HG03460 (cell line): Measurements from ENCODE around the gene PRKAG2.
A peak's percentile ranks its signal among the peaks of the same experiment; 100 is the strongest.

Experiments used
- ATAC-seq: cut with Tn5 transposase; IDR thresholded peaks from one replicate; pipeline ENCODE4 v1.9.1; 2021; ENCODE audit not compliant: unreplicated experiment

PRKAG2 gene

DNA sequence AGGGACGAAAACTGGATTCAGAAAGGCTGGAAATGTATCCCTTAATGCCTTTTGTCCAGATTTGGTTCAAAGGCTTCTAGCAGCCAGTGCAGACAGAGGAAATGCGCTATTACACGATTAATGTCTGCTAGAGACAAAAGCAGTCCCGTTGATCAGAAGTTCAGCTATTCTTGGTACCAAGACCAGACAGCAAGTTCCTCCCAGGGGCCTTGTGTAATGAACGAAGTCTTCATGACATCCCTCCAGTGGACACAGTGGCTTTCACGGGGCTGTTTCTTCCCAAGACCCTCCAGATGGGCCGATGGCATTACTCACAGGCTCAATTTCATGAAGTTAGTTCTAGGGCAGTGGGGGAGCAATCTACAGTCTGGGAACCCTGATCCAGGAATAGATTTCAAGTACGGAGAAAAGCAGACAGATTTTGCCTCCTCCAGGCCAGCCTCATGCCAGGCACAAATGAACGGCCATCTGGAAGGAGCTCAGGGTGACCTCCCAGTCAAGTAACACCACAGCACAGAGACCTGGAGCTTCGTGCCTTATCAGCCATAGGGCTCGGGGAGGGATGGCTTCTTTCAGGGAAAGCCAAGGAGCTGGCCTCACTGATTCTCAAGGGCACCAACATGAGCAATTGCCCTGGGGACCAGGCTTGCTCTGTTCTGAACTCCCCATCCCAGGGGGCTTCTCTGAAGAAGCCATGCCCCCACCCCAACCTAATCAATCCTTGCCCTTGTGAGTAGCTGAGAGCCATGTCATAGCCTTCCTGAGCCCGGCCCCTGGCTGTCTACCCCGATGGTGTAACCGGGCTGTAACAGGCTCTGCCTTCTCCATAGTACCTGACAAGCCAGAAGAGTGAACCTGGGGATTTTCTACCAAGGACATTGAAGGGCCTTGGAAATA lies 101.1 kb downstream of the PRKAG2 start:
- no peak for ATAC-seq

DNA sequence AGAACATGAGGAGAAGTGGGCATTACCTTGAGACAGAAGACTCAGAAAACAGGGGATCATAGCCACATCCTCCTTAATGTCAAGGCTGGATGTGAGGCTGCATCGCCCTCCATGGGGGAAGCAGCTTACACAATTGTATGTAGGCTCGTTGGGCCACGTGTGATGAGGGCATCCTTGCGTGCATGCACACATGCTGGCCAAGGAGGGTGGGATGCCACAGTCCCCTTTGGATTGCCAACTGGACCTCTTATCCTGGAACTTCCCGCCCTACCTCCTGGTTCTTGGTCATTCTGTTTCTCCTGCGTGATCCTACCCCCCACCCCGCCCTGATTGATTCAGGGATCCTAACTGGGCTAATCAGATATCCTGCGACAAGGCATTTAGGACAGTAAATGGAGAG lies 102.0 kb downstream of the PRKAG2 start:
- no peak for ATAC-seq

DNA sequence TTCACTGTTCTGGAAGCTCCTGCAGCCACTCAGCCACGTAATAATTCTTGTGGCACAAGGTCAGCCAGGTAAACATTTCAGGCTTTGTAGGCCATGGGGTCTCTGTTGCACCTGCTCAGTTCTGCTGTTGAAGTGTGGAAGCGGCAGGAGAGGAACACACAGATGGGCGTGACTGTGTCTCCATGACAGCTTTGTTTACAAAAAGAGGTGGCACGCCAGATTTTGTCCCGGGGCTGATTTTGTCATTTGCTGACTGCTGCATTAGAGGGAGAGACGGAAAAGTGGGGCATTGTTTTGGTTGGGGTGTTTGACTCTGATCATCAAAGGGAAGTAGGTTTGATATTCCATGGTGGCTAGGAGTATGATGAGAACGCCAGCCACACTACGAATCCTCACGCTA lies 103.1 kb downstream of the PRKAG2 start:
- no peak for ATAC-seq

DNA sequence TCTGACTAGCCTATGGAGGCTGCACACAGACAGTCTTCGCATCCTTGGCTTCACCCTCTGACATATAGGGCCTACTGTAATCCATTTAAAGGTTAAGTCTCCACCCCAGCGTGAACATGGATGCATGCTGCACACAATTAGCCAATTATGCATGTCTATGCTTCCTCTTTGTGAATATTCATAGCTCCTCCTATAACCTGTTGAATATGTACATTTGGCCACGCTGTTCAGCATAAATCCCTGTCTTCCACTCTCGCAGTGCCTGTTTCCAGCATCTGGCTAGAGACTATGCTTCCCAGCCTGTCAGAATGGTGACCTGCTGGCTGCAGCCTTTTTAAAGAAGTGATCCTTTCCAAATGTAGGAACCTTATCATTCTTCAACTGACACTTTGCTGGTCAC lies 106.7 kb downstream of the PRKAG2 start:
- ATAC-seq, result no peak

DNA sequence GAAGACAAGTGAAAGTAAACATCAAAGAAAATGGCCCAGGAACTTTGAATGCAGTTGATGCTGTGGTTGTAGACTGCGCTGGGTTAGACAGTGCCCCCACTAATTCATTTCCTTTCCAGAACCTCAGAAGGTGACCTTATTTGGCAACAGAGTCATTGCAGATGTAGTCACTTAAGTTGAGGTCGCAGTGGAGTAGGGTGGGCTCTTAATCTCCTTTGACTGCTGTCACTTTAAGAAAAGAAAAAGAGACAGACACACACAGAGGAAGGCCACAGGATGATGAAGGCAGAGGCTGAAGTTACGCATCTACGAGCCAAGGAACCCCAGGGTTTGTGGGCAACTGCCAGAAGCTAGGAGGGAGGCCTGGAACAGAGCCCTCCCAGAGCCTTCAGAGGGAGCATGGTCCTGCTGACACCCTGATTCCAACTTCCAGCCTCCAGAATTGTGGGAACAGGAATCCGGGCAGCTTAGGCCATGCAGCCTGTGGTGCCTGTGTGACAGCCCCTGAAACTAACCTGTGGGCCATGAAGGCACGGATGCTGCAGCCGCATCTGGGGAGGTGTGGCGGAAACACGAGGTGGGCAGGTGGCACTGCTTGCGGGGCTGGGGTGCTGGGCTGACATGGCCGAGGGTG lies 107.6 kb downstream of the PRKAG2 start:
- ATAC-seq, result peak; percentile 72

DNA sequence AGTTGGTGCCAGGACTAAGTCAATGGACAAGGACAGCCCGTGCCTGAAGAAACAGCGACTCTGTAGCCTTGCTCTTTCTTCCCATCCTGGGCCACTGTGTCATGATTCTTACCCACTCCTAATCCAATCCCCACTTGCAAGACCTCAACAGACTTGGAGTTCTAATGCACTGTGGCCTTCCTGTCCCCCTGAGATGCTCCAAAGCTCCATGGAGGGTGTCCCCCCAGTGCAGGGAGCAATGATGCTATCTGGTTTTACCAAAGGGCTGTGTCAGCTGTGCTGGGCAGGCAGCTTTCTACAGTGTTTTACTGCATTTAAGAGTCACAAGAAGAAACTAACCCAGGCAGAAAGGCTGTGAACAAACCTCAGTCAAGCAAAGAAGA lies 108.1 kb downstream of the PRKAG2 start:
- ATAC-seq, result no peak

DNA sequence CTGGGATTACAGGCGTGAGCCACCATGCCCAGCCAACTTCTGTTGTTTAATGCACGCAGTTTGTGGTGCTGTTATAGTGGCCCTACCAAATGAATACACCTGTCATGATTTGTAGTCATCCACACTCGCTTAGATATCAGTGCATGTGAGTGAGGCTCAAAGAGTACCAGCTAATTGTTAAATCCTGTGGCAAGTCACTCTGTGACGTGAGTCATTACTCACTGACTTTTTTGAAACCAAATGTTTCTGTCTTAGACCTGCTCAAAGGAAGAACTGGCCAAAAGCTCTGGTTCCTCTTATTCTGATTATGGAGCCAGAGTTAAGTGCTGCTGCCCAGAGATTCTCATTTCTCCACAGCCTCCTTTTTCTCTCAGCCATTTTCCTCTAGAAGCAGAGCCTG lies 109.4 kb downstream of the PRKAG2 start:
- no peak for ATAC-seq

DNA sequence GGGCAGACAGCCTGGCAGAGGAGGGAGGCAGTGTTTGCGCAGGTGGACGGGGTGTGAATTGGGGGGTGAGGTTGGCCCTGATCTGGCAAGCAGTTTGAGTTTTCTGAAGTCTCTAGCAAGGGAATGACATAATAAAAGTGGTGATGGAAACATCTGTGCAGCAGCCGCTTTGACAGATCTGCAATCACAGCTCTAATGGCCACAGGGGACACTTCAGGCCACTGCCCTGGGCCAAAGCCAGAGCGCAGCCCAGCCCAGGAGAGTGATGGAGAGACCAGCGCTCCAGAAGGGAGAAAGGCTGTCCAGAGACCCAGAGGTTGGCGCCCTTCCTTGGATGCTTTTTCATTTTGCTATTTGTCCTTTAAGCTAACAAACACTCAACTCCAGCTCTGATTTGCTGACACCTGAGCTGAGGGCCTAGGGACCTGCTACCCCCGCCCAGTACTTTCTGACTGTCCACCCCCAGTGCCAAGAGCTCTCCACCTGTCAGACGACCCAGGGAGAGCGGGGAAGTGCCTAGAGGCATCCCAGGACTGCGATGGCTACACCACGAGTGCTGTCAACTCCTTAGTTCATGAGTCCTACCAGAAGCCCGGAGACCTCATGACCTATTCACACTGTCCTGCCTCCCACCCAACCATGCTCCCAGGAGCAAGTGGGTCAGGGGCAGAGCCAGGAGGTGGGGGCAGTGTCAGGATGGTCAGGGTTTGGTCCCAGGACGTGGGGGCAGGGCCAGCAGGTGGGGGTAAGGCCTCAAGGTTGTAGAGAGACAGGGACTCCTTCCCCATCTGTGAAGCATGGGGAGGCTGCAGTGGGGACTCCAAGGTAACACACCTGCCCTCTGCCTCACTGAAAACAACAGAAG lies 112.6 kb downstream of the PRKAG2 start:
- no peak for ATAC-seq

DNA sequence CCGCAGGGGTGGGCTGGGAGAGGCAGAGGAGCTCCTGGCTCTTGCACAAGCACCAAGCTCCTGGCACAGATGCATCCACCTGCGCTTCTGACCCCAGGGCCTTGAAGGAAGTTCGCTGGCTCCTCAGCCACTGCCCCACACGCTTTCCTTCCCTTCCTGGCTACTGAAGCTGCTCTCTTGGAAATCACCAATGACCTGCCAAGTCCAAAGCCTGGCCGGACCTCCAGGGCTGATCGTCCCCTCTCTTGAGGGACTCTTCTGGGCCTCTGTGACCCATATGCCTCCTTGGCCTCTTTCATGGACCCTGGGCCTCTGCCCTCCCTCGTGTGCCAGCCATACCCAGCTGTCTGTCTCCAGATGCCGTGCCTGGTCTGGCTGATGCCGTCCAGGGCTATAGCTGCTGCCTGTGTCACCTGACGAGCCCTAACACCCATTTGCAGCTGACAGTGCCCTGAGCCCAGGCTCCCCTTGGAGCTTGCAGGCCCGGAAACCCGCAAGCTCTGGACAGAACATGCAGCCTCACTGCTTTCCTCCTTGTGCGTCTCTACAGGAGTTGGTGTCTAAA lies 113.4 kb downstream of the PRKAG2 start:
- no peak for ATAC-seq

DNA sequence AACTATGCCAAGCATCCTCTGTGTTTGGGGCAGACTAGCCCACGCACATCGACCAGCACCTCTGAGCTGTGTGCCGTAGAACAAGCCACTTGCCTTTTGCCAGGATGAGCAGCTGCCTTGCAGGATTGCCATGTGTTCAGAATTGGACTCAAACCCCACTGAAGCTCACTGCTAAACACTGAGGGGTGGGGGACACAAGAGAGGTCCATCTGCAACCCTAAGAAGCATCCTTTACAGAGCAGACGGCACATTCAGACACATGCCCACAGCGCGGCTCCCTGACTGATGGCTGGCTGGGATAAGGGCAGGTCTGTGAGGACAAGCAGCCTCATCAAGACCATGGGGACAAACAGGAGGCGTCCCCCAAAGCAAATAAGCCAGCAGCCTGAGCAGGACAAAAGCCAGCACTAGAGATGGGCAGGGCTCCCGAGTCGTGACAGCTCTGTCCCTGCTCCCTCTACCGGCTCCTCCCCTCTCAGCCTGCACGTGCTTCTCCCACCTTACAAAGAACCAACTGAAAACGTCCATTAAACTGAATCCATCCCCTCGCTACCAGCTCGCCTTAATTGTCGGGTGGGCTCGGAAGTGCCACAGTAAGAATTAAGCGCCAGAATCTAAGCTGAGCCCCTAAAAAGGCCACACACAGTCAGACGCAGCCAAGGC lies 114.2 kb downstream of the PRKAG2 start:
- ATAC-seq, result no peak

DNA sequence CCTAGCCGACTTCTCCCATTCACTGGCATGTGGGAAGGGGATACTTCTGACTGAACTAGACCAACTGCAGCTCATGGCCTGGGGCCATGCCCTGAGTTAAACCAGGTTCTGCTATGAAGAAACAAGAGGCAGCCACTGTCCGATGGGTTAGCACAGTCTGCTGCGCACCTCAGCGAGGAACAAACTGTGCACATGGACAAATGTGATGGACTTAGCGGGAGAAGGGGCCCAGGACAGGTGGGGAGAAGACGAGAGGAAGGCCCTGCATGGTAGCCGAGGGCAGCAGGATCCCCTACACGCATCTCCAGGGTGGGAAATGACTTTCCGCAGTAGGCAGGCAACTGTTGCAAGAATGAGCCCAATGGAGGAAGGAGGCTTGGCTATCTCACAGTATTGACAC lies 115.0 kb downstream of the PRKAG2 start:
- no peak for ATAC-seq

DNA sequence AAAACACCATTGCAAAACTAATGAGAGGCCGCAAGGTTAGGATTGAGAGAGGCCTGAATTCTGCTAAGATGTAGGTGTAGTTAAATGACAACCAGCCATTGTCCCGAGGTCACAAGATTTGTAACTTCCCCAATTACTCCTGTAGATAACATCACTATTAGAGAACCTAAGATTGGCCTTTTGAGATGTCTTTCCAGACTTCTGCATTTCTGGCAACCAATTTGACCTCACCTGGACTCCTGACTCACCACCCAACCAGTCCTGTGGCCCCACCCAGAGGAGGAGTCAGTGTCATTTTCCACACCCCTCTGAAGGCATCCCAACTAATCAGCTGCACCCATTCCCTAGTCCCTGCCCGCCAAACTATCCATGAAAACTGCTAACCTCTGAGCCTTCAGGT lies 115.7 kb downstream of the PRKAG2 start:
- no peak for ATAC-seq

DNA sequence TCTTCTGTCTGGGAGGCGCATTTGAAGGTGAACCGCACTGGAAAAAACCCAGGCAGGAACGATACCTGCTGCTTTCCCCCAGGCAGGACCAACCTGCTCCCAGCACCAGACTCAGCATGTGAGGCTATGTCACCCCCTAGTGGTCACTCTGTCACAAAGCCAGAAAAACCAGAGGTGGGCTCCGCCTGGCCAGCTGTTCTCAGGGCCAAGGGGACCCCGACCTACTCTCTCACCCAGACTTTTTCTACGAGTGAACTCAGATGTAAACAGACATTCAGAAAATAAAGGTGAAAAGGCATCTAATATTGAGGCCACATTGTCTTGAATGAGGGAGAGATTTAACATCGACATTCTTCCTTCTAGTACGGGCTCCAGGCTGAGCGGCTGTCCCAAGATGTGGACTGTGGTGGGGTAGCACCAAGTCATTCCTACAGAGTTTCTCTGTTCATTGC lies 117.3 kb downstream of the PRKAG2 start:
- ATAC-seq, result no peak

DNA sequence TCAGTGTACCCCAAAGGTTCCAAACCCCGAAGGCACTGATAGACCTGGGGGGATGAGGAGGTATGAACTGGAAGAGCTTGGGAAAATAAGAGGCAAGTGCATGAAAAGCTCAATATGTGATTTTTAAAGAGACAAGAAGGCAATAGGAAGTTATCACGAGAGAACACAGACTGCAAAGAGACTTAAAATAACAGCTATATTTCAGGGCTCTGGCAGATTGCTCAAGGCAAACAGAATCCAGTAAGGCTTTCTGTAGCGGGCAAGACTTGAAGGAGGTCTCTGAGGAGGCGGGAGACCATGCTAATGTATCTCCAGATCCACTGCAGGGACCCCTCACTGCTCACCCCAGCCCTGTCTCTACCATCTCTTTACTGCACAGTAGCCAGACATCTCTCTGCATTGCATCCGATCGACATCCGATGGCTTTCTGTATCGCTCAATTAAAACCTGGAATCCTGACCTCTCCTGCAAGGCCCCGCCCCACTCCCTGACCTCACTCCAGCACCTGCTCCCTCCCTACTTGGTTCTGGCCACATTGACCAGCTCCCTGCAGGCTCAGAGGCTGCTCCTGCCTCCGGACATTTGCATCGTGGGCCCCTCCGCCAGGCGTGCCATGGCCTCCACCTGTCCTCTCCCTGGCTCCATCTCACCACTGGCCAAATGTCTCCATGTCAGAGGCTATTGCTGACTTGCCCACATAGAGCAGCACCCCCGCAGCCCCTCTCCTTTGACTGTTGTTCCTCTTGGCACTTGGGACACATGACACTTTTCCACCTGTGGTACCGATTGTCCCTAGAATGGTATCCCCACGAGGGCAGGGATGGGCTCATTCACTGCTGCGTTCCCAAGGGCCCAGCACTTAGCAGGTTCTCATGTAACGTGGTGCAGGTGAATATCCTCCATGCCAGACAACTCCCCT lies 118.0 kb downstream of the PRKAG2 start:
- ATAC-seq, result no peak

DNA sequence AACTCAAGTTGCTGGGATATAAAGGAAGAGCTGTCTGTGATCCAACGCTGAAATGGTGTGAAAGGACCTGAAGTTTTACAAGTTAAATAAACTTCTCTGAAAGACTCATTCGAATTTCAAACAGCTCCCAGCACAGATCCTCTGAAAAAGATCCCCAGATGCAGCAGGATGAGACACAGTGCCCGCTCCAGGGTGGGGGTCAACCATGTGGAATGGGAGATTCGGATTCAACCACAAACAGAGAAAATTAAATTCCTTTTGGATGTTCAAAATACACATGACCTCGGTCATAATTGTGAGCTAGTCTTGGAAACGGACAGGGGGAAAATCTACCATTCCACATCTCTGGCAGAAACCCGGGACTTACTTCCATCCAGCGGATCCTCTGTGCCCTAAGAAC lies 119.6 kb downstream of the PRKAG2 start:
- ATAC-seq, result no peak

DNA sequence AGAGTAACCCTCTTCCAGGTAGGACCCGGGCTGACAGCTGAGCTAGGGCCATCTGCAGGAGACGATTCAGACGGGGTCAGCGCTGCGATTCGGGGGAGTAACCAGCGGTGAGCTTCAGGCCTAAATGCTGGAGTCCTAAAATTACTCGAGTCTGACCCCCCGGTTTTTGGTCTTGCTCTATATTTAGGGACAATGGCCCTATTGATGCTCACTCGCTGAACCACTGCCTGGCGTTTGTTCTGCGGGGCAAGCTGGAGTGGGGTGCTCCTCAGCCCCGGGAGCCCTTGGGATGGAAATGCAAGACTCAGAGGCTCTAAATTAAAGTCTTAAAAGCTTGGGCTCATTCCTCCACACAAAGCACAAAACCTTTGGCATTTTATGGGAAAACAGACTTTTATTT lies 120.0 kb downstream of the PRKAG2 start:
- ATAC-seq, result no peak

DNA sequence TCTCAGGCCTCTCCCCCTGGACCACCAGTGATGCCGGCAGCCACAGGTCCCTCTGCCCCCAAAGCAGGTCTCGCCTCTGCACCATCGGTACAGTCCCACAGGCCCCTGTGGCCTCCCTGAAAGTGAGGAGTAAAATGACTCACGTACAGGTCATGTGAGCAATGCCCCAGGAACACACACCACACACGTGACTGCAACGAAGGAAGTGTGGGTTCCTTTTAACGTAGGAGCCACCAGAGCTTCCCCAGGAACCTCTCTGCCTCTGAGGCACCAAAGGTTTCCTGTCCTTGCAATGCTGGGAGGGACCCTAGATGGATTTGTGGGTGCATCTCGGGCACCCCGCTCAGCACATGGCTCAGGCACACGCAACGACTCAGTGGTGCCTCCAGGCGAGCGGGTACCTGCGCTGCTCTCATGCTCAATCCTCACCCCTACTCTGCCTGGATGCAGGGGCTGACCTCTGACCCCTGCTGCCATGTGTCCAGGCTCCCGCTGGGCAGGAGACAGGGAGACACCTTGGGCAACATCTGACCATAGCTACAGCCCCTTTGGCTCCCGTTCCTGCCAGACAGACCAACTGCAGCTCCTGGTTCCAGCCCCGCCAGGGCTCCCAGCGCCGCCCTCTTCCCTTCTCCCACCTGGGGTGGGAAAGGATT lies 120.7 kb downstream of the PRKAG2 start:
- ATAC-seq, result no peak

DNA sequence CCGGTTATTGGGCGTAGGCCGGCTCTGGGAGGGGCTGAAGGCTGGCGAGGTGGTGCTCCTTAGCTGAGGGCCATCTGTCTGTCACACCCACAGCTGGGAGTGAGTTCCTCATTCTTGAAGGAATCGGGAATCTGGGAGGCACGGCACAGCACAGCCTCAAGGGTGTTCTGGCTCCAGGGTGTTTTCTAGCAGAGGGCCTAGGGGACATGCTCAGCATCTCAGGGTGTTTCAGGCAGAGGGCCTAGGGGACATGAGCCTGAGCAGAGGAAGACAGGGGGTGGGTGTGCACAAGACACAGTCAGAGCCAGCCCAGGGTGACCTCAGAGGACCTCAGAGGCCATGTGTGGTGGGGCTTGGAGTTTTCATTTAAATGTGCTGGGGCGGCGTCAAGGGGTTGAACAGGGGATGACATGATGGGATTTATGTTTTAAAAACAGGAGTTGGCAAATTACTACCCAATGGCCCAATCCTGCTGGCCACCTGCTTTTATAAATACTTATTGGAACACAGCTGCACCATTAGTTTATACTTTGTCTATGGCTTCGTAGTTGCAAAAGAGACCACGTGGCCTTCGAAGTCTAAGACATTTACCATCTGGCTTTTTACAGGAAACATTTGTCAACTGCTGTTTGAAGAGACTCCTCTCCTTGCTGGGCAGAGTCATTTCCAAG lies 121.6 kb downstream of the PRKAG2 start:
- ATAC-seq, result no peak

DNA sequence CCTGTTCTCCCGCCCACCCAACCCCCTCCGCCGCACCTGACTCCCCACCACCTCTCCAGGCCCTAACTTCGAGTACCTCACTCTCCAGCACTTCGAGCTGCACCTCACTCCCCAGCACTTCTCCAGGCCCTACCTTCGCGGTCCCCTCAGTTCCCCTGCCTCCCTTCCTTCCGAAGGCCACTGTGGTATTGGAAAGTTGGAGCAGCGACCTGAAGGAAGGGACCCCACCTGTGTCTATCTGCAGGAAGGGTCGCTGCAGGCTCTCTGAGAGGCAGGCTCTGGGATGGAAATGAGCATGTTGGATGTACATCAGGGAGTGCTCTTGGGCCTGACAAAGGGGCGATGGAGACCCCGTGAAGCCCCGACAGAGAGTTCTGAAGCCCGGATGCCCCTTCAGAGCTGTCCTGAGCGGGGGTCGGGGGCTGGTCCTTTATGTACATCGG lies 122.2 kb downstream of the PRKAG2 start:
- no peak for ATAC-seq
